Epidermal melanocyte (primary cell): ENCODE results near the gene RORB.

ENCODE experiments used
- DNase-seq: peaks from one replicate; pipeline ENCODE4 v3.0.0; 2011; ENCODE audit warnings: low spot score; ENCODE audit not compliant: insufficient read length

The RORB gene

DNA sequence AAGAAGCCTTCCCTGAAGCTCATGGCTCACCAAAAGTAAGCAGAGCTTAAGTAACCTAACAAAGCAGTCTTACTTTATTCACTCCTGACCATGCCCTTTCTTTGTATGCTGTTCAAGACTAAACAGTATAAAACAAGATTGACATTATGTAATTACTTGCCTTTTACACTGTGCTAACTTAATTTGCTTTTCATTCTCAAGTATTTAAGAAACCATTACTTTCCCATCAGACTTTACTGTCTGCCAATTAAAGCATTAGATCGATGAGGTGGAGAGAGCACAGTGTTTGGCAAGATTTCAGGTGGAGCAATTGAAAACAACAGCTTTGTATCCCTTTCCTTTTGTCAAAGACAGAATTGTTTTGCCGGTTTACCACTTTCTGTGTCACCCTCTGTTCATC is 98.2 kb downstream of the RORB start:
- no peak for DNase-seq

DNA sequence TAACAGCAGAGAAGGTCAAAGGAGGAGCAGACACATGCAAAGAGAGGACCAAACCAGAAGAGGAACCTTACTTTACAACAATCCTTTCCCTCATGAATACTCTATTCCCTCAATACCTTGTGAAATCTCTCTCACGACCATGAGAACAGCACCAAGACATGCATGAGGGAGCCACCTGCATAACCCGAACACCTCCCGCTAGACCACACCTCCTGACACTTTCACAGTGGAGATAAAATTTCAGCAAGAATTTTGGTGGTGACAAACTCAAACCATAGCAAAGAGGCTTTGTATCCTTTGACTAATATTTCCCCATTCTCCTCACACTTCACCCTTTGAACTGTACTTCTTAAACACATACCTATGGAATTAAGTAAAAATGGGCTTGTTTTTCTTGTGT is 101.7 kb downstream of the RORB start:
- DNase-seq: no peak

DNA sequence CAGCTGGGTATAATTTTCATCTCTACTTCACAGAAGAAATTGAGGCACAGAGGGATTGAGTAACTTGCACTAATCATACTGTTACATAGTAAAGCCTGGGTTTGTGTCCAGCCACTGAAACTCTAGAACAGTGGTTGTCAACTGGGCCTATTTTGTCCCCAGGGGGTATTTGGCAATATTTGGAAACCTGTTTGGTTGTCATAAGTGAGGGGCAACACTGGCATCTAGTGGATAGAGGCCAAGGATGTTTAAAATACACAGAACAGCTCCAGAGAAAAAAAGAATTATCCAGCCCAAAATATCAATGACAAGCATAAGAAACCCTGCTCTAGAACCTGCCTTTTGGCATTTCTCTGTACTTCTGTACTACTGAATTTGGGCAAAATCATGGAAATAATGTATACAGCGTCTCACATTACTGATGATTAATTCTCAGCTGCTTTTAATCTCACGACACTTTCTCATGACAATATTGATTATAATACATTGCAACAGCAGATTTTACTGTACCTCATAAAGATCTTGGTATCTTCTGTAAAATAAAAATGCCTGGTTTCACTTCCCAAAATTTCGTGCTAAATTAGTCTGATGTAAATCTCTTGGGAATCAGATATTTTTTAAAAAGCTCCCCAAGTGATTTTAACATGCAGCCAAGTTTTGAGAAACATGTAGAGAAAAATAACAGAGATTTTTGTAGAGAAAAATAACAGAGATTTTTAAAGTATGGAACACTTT is 112.7 kb downstream of the RORB start:
- no peak for DNase-seq

DNA sequence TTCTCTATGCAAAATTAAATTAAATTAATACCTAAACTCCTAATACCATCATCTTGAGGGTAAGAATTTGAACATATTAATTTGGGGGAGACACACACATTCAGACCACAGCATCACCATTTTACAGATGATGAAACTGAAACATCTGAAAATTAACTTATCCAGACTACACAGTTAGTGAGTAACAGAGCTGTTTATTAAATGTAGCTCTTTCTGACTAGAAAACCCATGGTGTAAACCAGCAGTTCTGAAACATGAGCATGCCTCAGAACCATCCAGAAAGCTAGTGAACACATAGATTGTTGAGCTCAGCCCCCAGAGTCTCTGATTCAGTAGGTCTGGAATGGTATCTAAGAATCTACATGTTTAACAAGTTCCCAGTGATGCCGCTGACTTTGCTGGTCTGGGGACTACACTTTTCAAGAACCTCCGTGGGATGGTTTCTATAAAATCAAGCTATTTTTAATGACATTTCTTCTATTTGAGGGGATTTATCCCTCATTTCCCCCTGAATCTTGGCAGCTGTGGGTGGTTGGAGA is 113.5 kb downstream of the RORB start:
- DNase-seq: no peak

DNA sequence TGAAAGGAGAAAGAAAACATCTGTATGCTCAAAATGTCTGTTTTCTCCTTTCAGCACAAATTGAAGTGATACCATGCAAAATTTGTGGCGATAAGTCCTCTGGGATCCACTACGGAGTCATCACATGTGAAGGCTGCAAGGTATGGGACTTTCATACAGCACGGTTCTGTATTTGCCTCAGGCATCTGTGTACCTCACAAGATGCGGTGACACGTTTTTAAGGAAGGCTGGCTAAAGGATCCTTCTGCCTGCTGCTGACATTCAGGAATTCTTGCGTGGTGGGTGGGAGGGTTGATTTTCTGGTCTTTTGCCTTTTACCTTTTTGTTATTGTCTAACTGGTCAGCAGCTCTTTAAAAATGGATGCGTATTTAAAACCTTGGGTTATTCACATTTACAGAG is 133.1 kb downstream of the RORB start:
- DNase-seq: no peak

DNA sequence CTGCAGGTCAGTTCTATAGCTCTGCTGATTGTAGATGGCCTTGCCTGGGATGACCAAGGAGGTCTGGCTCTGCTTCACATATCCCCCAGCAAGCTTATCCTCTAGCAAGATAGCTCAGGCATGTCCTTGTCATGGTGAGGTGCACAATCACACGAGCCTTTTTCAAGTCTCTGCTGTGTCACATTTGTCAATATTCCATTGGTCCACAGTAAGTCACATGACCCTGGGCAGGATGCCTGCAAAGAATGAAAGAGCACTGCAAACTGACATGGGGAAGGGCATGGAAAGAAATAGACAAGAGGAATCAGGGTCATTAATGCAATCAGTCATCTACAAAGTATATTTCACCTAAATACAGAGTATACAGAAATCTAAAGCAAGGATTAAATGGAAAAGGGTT is 142.0 kb downstream of the RORB start:
- DNase-seq: no peak

DNA sequence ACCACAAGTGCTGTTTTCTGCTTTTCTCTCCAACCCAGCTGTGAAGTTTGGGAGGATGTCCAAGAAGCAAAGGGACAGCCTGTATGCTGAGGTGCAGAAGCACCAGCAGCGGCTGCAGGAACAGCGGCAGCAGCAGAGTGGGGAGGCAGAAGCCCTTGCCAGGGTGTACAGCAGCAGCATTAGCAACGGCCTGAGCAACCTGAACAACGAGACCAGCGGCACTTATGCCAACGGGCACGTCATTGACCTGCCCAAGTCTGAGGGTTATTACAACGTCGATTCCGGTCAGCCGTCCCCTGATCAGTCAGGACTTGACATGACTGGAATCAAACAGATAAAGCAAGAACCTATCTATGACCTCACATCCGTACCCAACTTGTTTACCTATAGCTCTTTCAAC is 145.2 kb downstream of the RORB start:
- no peak for DNase-seq

DNA sequence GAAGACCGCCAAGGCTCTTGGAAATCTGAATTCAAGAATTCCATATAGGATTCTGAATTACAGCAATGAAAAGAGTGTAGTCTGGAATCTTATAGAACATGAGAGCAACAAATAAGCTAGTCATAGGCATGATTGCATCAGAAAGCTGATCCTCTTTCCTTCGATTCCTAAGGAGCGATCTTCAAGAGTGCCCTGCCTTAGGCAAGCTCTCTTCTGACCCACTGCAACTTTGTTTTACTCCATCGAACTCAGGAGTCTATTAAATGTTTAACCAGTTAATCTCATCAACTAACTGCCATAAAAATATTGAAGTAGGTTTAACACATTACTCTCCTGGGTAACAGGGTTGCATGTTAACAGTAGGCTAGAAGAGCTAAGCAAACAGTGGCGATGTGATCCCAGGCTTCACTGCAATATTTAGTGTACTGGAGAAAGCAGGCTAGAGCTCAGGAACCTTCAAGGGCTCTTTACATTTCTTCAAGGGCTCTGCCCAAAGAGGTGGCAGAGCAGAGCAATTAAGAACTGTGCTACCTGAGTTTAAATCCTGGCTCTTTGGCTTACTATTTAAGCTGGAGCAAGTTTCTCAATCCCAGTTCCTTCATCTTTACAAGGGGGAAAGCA is 146.3 kb downstream of the RORB start:
- no peak for DNase-seq

DNA sequence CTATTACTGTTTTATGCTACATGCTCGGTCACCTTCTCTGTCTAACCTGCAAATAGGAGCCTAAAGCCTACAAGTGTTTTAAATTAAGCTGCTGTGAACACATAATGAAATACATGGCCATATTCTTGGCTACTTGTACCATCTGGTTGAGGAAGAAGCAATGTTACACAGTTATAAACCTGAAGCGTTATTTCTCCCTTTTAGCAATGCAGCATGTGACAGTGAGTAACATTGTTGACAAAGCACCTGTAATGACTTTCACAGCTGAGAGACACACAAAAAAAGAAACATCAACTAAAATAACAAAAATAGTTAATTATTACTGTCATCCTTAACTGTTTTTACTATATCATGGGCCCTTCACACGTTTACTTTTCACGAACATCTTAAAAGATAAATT is 146.9 kb downstream of the RORB start:
- no peak for DNase-seq

DNA sequence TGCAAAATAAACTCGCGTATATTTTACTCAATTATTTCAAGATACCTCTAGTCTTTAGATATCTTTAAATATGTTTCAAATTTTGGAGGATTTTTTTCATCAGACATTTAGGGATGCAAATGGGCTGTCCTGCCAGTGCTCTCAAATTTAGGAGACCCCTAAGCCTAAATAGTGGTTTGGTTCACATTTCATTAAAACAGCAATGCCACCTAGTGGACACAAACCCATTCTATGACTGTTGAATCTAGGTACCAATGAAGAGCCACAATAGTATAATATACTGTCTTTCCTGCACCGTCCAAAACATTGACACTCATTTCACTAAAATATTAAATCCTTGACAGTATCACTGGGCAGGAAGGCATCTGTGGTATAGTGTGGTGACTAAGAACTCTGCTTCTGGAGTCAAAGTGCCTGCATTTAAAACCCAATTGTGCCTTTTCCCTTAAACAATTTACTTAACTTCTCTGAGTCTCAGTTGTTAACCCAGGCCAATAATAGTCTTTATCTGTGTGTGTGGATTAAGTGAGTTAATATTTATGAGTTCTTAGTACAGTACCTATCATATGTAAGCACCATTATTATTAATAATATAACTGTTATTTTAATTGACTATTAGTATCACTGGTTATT is 148.0 kb downstream of the RORB start:
- DNase-seq: no peak

DNA sequence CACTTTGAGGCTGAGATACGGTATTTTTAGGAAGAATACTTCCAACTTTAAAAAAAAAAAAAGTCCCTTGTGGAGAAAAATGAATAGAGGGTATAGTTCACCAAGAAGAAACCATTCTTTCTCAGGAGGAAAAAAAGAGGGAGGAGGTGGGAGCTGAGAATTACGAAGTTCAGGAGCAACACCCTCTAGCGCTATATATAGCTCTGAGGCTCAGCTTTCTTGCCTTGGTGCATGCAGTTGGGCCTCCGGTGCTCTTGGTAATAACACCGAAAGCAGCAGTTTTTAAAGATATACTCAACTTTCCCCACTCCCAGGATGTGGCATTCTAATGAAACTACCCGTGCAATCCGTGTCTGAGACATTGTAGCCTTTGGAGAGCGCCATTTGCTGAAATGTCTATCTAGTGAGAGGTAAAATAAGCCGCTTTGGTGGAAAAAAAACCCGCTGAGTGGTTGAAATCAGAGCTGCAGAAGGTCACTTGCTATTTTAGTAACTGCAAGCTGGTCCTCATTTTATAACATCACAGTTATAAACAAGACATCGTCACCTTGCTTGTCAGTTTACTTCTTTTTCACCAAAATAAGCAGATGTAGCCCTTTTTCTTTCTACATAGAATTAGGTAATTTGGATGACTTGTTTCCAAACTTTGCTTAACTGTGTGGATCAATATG is 156.4 kb downstream of the RORB start:
- no peak for DNase-seq

DNA sequence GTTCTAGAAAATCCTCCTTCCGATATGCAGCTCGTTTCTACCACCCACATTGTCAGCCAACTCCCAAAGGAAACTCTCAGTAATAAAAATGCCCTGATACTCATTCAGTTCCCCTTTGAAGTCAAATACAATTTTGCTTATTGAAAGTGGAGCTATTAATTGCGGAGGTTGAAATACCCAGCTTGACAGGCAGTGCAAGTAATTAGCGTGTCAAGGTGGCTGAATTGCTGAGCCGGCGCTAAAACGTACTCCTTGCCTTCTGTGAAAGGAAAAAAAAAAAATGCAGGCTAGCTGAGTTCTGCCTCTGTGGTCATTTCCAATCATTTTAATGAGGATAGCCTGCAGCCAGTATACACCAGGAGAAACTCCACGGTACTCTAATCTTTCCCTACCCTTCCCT is 165.5 kb downstream of the RORB start:
- no peak for DNase-seq

DNA sequence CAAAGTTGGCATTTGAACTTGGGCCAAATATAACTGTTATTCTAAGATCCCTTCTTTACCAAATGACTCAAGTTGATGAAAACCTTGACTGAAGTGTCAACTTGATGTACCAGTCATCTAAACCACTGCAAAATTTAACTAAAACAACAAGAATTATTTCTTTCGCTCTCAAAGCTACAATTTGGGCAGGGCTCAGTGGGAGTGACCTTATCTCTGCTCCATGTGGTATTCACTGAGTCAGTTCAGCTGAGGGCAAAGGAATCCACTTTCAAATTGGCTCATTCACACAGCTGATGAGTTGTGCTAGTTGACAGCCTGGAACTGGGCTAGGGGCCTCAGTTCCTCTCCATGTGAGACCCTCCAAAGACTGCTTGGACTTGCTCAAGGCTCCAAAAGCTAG is 166.3 kb downstream of the RORB start:
- DNase-seq: no peak

DNA sequence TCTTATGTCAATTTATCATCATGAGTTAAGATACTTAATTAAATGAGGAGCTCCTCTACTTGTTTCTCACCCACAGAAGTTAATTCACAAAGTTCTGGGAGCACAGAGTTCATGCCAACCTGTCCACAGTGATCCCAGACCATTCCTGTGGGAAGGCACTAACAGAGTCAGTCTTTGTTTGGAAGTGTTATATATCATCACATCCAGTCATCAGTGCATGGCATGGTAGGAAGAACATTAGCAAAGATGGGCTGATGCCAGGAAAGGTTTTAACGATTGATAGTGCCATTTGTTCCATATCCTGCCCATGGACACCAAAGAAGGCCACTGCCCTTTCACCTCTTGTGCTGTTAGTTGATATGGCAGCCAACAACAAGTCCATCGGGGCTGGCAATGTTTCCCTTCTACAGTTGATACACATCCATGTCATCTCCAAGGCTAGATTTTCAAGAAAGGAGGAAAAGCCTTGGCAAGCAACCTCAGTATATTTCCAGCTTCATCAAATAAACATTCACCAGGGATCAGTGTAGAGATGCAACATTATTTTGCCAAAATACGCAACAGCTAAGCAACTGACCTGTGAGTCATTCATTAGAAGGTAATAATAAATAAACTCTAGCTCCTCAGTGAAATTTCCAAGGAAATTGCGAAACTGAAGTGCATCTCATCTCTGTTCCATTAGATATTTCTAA is 169.6 kb downstream of the RORB start:
- DNase-seq: no peak

DNA sequence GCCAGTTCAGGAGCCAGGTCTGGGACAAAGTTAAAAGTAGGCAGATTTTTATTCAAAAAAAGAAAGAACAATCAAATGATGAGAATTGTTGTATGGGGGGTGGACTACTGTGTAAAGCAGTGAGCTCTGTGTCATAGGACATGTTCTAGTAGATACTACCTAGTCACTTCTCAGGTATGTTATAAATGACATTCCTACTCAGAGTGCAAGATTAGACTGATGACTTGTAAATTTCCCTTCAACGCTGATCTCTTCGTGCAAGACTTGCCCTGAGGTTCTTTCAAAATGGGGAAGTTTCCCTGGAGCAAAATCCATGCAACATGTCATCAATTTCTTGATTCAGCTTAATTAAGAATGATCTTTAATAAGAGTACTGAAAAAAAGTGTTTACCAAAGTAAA is 175.1 kb downstream of the RORB start:
- no peak for DNase-seq

DNA sequence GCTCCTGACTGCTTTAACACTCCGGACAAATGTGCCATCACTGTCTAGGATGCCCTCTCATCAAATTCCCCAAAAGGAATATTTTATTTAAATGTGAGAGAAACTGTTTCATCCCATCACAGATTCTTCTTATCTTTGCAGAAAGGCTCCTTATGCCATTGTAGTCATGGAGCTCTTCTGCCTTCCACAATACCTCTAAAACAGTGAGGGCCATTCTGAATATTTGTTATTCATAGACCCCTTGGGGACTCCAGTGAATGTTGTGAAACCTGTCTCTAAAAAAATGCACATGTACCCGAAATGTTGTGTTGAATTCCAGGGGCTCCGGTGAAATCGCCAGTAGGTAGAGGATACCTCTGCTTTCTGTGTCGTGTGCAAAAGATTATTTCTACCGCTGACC is 176.9 kb downstream of the RORB start:
- no peak for DNase-seq

DNA sequence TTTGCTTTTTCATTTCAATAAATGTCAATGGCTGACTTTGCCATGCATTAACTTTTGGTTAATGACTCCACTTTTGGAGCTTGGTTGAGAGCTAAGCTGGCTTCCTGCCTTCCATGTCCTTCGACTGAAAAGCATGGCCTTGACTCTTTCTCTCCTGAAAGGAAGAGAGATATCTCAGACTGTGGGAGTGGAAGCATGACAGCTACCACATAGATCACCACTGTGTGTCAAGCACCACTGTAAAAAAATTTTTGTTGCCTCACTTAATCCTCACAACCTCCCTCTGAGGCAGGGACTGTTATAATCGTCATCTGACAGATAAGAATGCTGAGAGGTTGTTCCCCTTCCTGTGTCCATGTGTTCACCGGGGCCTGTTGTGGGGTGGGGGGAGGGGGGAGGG is 184.8 kb downstream of the RORB start:
- no peak for DNase-seq

DNA sequence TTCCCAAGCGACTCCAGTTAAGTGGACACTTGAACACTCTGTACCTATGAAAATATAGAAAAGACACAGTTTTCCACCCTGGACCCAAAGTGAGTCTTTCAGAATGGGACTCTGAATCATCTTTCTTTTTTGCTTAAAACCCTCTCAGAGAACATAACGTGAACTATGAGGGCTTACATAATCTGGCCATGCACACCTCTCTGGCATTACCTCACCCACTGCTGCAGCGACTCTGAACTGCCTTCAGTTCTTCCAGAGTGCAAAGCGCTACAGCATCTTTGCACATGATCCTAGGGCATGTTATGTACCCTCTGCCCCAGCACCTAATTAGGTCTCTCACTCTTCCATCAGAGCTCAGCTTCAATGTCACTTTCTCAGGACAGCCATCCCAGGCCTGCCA is 186.2 kb downstream of the RORB start:
- DNase-seq: no peak

DNA sequence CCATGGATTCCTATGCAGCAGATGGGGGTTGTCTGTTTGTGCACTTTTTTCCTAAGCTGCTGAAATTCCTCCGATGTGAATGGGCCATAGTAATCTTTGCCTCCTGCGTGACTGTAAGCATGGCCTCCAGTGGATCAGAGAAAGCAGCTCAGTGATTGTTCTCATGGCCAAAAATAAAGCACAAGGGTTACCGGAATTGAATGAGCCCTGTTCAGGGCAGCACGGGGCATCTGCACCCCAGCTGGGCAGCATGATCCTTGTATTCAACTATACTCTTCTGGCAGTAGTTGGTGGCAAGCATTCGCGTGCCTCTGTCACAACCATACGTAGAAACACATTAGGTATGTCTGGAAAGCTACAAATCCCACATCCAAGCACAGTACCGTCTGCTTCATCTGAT is 193.9 kb downstream of the RORB start:
- no peak for DNase-seq

DNA sequence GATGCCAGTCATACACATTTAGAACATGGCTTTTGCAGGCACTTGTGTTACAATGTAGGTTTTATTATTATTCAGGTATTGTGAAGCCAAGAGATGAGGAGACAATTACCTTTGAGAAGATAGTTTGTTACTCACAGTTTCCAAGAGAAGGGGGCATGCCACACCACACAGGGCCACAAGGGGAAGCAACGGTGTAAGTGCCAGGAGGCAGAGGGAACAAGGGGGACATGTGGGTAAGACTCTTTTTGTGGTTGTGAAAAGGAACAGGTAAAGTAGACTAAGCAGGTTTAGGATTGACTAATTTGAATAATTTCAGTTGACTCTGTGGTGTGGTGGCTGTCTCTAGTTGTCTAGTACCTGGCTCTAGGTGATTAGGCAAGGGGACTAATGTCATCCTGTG is 199.4 kb downstream of the RORB start:
- no peak for DNase-seq

DNA sequence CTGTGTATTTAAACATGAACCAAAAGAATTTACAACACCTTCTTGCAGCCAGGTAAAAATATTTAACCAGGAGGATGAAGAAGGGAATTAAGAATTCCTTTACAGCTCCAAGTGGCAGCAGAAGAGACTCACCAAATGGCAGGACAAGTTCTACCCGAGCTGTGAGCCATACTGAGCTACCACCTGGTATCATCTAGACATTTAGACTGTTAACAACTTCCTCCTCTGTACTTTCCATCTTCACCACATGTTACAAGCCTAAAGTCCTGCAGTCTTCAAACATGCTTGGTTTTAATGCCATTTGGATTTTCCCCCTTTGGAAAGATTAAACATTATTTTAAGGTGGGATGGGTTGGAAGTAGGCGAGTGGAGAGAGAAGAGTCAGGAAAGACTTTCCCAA is 200.4 kb downstream of the RORB start:
- no peak for DNase-seq

DNA sequence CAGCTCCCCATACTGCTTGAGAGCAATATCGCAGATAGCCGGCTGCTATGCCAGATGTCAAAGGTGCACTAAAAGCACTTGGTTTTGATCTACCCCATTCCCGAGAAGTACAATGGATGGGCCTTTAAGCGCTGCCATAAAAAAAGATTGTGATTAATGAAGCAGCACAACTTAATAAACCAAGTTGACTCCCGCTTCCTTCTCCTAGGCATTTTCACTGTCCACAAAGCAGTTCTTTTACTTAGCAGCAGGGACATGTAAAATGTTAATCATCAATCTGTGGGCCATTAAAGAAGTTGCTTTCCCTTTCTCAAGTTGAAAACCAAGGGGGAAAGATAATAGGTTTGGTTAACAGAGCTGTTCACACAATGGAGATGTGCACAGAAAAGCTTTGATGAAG is 214.2 kb downstream of the RORB start:
- no peak for DNase-seq
